GM19324 (cell line): ENCODE data around the gene MAB21L4.

Experiments used
- ATAC-seq: cut with Tn5 transposase; IDR thresholded peaks from one replicate; pipeline ENCODE4 v1.9.1; 2021; ENCODE audit warnings: mild to moderate bottlenecking, moderate library complexity; ENCODE audit not compliant: unreplicated experiment, low FRiP score

Gene MAB21L4

DNA sequence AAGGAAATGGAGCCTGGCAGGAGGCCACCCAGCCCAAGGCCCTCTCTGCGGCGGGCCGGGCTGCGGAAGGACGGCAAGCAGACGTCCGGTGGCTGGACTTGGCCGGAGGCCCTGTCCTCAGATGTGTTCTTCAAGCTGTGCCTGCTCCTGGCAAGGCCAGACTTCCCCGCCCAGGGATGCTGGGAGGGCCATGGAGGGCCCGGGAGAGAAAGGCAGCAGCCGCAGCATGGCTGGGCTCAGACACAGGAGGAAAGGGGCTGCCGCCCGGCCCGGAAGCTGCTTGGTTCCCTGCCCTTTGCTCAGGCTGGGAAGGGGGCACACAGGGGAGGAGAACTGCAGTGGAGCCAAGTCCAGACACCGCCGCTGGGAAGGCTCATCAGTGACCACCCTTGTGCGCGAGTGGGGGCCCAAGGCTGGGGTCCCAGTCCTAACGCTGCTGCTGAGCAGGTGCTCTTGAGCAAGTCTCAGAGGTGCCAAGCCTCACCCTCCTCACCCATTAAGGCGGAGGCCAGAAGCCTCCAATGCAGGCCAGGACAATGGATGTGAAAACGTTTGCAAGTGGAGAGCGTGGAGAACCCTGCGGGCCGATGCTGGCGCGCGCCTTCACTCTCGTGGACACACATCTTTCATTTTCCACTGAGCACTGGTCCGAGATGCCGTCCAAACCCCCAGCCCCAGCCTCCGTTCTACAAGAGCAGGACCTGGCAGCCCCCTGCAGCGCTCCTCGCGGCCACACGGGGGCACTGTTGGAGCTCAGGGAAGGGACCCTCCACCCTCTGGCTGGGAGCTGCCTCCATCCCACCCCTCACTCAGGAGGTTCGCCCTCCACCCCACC, 18.1 kb upstream of the MAB21L4 start:
- ATAC-seq, result no peak

DNA sequence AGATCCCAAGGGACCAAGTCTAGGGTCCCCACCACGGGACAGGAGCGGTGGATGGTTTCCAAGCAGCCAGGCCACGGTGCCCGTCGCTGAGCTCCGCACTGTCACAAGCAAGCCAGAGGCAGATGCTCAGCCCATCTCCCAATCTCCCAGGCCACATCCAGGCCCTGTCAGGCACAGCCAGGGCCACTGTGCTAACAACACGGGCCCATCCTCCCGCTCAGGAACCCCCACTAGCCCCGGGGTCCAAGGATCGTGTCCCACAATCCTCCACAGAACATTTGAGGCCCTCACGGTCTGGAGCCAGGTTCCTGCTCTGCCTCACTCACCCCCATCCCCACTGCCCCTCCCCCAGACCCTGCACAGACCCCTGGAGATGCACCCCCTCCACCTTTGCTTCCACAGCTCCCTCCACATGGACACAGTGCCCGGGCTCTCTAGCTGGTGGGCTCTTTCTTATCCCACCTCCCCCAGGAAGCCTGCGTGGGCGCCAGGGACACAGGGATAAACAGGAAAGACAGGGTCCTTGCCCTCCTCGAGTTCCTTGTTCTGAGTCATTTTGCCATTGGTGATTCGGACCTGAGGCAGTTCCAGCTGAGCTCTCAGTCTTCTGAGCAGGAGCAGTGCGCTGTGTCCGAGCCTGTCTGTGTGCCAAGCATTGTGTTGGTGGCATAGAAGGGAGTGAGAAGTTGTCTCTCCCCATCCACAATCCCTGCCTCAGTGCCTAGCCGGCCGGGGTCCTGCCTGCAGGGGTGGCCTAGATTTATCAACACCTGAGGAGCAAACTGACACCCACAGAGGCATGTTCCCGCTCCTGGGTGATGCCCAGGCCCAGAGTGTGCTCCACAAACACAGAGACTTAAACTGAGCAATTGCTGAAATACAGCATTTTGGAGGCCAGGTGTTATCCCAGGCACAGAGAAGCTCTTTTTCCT, 17.2 kb upstream of the MAB21L4 start:
- no peak for ATAC-seq

DNA sequence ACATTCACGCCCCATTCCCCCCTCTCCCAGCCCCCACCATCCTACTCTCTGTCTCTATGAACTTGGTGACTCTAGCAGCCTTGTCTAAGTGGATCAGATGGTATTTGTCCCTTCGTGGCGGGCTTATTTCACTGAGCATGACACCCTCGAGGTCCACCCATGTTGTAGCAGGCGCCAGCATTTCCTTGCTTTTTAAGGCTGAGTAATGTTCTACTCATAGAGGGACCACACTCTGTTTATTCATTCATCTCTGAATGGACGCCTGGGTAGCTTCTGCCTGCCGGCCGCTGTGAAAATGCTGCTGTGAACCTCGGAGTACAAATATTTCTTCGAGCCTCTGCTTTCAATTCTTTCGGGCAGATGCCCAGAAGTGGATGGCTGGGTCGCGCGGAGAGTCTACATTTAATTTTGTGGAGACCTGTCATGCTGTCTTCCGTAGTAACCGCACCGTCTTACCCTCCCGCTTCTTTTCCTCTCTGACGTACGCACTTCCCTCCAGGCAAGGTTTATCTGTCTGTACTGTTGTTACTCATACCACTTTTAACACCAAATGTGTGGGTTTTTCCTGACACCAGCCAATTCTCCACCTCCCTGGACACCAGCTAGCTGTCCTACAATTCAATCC, 15.8 kb upstream of the MAB21L4 start:
- ATAC-seq, result no peak

DNA sequence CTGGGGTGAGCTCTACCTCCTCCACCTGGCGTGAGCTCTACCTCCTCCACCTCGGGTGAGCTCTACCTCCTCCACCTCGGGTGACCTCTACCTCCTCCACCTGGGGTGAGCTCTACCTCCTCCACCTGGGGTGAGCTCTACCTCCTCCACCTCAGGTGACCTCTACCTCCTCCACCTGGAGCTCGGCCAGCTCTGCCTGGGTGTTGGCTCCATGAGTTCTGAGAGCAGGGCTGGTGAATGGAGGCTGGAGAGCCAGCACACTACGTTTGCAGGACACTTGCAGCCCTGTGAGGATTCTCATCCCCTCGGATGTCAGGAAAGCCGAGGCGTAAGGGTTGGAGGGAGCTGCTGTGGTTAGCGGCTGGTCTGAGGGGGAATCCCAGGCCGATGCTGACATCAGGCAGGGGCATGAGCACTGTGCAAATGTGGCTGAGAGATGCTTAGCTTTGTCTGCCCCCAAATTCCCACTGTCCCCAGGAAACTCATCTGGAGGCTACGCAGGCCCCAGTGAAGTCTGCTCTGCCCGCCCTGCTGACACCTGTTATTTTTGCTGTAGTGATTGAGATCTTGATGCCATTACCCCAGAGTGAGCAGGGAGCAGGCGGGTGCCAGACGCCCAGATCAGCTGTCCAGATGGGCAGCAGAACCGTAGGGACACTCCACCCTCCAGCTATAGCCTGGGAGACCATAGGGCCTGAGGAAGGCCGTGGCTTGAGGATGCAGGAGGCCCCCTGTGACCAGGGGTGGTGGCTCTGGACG, 13.4 kb upstream of the MAB21L4 start:
- ATAC-seq, result no peak

DNA sequence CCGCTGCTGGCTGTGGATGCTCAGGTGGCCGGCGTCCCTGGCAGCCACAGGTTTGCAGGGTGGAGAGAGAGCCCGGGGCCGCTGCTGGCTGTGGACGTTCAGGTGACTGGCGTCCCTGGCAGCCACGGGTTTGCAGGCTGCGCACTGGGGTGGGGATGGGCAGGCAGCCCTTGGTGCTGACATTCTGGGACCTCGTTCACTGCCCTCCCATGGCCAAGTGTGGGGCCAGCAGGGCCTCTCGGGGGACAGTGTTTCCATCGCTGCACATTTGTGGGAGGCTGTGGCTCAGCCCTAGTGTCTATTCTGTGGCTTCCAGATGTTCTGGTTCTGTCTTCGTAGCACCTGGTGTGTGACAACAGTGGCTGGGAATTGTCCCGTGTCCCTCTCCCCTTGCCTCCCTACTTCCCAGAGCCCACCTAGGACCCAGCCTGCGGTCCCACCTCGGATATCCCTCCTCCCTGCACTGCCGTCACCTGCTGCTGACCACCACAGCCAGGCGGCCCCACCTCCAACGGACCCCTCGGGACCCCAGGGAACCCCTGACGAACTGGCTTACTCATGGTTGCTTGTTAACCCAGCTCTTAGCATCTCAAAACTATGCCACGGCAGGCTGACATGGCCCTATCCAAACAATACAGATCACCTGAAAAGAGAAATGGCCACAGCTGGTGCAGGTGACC, 11.1 kb upstream of the MAB21L4 start:
- no peak for ATAC-seq

DNA sequence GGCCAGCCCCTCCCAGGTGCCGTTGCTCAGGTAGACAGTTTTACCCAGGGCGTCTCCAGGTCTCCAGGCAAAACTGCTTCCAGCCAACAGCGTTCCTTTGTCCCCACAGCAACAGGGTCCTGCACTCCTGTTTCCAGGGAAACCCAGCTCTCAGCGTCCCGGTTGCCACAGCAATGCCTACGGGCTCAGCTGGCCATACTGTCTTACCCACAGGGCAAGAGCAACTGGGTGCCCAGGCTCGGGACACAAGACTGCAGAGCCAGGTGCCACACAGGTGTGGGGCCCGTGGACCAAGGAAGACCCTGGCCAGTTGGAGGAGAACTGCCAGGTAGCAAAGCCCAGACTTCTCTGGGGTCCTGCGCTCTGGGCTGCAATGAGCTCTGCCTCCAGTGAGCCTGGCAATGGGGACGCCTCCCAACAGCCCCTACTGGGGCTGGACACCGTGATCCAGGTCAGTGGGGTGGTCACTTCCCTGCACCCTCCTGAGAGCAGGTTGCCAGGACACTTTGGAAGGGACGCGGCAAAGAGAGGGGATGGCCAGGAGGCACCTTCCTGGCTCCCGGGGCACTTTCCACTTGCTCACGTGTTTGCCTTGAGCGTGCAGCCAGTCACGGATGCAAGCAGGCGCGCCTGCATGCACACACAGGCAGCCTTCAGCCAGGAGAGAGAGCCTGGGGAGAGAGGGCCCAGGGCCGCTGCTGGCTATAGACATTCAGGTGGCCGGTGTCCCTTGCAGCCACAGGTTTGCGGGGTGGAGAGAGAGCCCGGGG, 10.4 kb upstream of the MAB21L4 start, which contains the start of gene CROCC2:
TSS of gene CROCC2 (plus strand) at position 196 of the 770 bp plus-strand sequence. CDS start at position 374, 178 bp downstream.
- ATAC-seq, result no peak

DNA sequence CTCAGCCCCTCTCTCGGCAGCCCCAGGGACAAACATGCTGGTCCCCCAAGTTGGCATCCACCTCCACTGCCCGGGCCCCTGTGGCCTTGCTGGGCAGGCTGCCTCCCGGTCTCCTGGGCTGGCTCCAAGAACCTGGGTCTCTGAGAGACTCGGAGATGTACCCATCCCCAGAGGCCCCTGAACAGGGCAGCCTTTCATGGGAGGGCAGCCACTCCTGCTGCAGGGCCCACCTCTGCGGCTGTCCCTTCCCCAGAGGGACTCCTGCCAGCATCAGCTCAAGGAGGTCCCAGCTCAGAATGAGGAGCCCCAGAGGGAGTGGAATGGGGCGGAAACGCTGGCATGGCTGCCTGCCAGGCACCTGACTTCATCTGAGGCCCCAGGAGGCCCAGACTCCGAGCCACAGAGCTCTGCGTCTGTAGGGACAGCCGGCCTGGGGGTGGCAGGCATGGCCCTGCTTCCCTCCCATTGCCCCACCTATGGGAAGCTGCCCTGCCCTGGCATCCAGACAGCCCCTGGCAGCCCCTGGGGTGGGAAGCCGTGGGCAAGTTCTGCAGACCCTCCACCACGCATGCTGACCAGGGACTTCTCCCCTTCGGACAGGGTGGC, 9.3 kb upstream of the MAB21L4 start:
- ATAC-seq, result no peak

DNA sequence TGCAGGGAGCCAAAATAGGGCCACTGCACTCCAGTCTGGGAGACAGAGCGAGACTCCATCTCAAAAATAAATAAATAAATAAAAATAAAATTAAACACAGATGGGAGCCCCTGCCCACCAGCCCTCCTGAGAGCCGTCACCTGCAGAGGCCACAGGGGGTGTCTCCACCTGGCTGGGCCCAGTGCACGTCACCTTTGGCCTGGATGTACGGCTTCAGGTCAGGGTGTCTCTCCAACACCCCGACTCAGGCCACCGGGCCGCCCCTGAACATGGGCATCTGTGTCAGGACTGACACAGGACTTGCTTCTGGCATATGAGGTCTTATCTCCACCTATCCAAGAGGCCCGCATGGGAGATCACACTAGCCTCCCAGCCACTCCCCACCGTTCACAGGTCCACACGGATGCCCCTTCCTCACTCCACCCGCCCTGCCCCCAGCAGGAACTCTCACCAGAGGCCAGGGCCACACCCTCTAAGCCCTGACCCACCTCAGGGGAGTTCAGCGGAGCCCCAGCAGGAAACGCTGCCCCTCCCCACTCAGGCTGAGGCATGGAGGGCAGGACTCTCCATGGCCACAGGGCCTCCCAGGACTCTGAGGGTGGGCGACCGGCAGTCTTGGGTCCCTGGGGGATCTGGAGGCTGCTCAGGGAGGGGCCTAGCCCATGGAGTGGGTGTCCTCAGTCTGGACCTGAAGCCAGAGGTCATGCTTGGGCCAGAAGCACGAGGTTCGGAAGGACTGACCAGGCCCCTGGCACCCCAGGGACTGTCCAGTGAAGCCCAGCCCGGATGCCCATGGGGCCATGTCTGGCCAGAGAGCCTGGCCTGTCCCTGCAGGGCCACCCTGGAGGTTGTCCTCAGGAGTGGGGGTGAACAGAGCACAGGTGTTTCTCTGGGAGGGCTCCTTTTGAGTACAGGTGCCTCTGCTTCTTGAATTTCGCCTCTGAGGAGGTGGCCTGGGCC, 8.5 kb upstream of the MAB21L4 start:
- no peak for ATAC-seq

DNA sequence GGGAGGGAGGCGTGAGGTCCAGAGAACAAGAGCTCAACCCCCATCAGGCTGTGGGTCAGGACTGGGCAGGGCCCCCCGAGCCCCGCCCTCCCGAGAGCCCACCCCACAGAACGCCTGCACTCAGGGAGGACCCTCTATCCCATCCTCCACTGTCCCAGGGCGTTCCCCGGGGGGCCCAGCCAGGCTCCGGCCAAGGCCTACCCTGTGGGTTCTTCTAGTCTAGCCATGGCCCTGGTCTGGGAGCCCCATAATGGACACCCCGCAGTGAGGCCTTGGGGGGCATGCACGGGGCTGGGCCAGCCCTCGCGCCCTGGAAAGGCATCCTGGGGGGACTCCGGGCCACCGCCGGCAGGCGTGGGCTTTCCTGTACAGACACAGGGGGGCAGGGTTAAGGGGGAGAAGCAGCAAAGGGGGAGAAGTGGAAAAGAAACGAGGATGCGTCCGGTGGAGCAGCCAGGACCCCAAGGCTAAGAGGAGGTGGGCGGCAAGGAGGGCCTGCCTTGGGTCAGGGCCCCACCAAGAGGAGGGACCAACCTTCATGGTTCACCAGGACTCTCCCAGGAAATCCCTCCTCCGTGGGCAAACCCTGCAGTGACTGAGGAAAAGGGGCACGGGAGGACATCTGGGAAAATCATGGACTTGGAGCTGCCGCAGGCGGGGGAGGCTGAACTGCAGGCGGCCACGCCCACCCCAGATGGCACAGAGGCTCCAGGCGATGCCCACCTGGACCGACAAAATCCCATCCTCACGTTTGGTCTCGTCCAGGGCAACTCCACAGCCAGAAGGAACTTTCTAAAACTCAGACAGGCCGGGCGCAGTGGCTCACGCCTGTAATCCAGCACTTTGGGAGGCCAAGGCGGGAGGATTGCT, 7.5 kb upstream of the MAB21L4 start:
- no peak for ATAC-seq

DNA sequence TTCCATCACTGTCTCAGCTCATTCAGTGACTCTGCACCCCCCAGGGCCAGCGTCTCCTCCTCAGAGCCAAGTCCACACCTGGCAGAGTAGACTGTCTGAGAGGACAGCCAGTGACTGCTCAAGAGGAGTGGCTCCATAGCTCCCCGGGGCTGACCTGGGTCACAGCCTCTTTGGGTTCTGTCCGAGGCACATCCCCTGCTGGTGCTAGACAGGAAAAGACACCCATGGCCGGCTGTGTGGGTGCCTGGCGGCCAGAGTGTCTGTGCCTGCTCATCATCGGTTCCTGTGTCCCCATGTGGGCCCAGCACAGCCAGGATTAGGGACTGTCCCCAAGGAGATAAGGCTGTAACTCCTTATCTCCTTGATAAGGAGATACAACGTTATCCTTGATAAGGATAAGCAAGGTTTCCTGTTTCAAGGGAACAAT, 6.7 kb upstream of the MAB21L4 start:
- no peak for ATAC-seq

DNA sequence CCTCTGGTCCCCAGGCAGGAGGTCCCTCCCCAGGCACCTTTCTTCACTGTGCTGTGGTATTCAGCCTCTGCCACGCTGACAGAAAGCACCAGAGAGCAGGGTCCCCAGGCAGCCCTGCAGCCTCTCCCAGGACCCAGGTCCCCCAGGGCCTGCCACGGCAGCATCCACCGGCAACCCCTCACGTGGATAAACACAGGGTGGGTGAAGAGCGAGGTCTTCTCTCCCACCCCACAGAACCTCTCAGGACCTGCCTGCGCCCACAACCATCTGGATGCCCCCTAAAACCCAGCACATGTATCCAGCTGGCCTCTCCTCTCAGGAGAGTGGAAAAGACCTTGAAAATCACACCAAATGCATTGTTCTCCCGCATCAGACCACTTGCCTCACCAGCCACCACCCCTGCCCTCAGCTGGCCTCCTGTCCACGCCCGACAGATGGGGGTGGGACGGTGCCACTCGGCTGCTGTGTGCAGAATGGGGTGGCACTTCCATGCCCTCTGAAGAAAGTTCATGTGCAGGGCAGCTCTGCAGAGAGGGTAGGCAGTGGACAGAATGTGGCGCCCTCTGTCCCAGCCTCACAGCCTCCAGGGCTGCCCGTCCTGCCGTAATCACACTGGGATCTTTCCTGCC, 6.1 kb upstream of the MAB21L4 start:
- ATAC-seq, result no peak

DNA sequence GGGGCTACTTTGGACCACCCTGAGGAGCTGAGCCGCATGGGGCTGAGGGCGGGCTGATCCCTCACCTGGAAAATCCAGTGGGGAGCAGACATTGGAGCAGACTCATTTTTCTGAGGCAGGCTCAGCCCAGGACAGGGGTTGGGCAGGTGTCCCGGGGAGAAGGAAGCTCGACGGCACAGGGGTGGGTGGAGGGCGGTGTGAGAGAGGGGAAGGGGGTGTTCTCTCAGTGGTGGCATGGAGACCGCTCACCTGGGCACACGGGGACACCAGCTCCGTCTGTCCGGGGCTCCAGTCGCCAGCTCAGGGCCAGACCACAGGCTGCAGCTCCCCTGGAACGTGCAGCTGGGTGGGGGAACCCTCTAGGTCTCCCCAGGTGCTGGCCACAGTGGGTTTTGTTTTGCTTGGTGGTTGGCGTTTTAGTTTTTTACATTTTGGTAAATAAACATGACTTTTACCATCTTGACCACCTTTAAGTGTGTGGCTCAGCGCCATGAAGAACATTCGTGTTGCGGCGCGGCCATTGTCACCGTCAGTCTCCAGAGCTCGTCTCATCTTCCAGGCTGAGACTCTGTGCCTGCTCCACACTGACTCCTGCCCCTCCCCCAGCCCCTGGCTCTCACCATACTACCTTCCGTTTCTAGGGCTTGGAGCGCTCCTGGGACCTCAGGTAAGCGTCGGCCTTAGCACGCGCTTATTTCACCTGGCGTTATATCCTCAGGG, 4.3 kb upstream of the MAB21L4 start:
- no peak for ATAC-seq

DNA sequence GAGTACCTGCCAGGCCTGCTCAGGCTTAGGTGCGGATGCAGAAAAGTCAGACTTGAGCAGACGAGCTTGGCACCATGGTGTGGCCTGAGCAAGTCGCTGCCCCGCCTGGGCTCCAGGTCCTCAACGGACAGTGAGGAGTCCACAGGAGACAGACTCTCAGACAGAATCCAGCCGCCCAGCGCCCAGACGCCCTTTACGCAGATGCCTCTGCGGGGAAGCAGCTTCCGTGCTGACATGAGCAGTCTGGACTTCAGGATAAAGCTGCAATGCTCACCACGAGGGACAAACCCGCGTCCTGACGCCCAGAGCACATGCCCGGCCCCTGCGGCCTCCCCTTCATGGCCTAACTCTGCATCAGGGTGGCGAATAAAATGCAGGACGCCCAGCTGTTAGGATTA, 3.5 kb upstream of the MAB21L4 start:
- ATAC-seq, result no peak

DNA sequence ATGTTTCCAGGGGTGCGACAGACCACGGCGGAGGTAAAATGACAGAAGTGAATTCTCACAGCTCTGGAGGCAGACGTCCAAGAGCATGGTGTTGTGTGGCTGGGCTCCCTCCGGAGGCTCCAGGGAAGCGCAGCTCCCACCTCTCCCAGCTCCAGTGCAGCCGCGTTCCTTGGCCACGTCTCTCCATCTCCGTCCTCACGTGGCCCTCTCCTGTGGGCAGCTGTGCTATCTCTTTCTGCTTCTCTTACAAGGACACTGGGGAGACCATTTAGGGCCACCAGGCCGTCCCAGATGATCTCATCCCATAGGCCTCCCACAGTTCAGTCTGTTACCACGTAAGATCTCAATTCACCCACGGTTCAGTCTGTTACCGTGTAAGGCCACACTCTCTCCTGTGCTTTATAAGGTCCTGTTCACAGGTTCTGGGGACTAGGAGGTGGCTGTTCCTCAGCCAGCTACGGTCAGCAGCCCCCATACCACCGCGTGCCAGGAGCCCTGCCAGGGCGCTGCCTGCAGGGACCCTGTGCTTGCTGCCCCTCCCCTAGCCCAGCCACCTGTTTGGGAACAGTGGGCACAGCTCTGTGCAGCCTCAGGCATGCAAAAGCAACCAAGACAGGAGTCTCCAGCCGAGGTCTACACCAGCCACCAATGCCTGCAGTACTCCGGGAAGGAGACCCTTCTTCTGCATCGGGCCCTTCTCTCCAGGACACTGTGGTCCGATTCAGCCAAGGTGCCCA, 2.9 kb upstream of the MAB21L4 start:
- ATAC-seq, result no peak
